Peyer's patch (tissue), 4 donors: ENCODE results near the gene HAUS5. TPM values are rescaled to one million over a fixed set of nuclear protein-coding genes. Genes with fewer than 3 reads are reported as not detected.

Source experiments
- DNase-seq, 3 donors: peaks; one replicate each; pipeline ENCODE4 v3.0.0-alpha.2; 2017 to 2019
- H3K27ac ChIP-seq, 4 donors: fragments of 200-600 bp; sonication (generic); one replicate each; pipeline ENCODE4 v1.5.1; 2016 to 2019
- H3K27me3 ChIP-seq, 2 donors: fragments of 200-600 bp; sonication (generic); one replicate each; pipeline ENCODE4 v1.5.1; 2019
- H3K36me3 ChIP-seq, 3 donors: fragments of 200-600 bp; sonication (generic); one replicate each; pipeline ENCODE4 v1.5.1; 2016 to 2019
- H3K4me1 ChIP-seq, 4 donors: fragments of 200-600 bp; sonication (generic); one replicate each; pipeline ENCODE4 v1.5.1; 2016 to 2019
- H3K4me3 ChIP-seq, 4 donors: fragments of 200-600 bp; sonication (generic); 1 replicate in 3 of 4; 2 replicates in 1 of 4; pipeline ENCODE4 v1.5.1; 2016 to 2019; ENCODE audit warnings: mild to moderate bottlenecking in 1 of 4
- H3K9me3 ChIP-seq, 4 donors: fragments of 200-600 bp; sonication (generic); one replicate each; pipeline ENCODE4 v1.5.1; 2016 to 2019; ENCODE audit warnings: mild to moderate bottlenecking in 1 of 4
- POLR2A ChIP-seq, 2 donors: fragments of 450-650 bp; IDR thresholded peaks; one replicate each; pipeline ENCODE4 v1.5.1; 2017; ENCODE audit warnings: antibody characterized with exemption in 2 of 2, mild to moderate bottlenecking in 2 of 2, moderate library complexity in 2 of 2
- total RNA-seq, 4 donors: library from RNA; depleted of rRNA; stranded (reverse); fragments of >200 nt; gene quantifications; one replicate each; pipeline ENCODE4 v1.1.0, GENCODE V29; 2016
- TF ChIP-seq, protein P1 (sequence below), 6 experiments: fragments of 450-650 bp in 4 of 6; fragments of 200-600 bp in 2 of 6; sonication (generic) in 1 of 6; IDR thresholded peaks; one replicate each; pipeline ENCODE4 v1.5.1; 2017 to 2019; ENCODE audit warnings: antibody characterized with exemption in 6 of 6, mild to moderate bottlenecking in 3 of 6, moderate library complexity in 1 of 6

Gene HAUS5
- total RNA-seq, 4 donors from 2014 or later, result 2.8 to 42.9 (median 8.3) TPM

GRCh38 chr19:35612224-35612558, 344 bp upstream of the HAUS5 start:
- Histone ChIP-seq H3K9me3 (peaks cover 0 to 8% (median 0%) of the 10 kb centered on the region in 4 donors), H3K36me3 (no peaks in the 10 kb centered on the region), H3K27ac (peak overlapping the region in 3 of 4 donors; percentile 66 to 83 (median 77)), H3K27me3 (no peaks in the 10 kb centered on the region), H3K4me1 (peaks cover 2 to 12% (median 7%) of the 10 kb centered on the region in 4 donors), H3K4me3 (peak overlapping the region; percentile 63 to 85 (median 75))
- no peak for TF ChIP-seq POLR2A (IDR thresholded peaks at IDR 0.05)
- TF ChIP-seq, protein P1, sequence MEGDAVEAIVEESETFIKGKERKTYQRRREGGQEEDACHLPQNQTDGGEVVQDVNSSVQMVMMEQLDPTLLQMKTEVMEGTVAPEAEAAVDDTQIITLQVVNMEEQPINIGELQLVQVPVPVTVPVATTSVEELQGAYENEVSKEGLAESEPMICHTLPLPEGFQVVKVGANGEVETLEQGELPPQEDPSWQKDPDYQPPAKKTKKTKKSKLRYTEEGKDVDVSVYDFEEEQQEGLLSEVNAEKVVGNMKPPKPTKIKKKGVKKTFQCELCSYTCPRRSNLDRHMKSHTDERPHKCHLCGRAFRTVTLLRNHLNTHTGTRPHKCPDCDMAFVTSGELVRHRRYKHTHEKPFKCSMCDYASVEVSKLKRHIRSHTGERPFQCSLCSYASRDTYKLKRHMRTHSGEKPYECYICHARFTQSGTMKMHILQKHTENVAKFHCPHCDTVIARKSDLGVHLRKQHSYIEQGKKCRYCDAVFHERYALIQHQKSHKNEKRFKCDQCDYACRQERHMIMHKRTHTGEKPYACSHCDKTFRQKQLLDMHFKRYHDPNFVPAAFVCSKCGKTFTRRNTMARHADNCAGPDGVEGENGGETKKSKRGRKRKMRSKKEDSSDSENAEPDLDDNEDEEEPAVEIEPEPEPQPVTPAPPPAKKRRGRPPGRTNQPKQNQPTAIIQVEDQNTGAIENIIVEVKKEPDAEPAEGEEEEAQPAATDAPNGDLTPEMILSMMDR (IDR thresholded peaks at IDR 0.05), result no peak
- DNase-seq, result no peak

DNA sequence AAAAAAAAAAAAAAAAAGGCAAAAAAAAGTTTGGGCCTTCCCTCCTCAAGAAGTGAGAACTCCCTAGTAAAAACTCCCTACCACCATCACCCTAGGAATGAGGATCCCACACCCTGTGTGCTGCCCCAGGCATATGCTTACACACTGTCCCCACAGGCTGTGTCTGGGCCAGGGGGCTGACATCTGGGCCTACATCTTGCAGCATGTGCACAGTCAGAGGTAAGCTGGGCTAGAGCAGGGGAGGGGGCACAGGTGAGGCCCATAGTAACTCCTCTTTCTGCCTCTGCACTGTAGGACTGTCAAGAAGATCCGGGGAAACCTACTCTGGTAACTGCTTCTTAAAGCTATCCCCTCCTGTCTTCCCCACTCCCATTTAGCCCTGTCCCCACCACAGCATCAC, 1.0 kb downstream of the HAUS5 start:
- DNase-seq, result no peak
- Histone ChIP-seq H3K27ac (no peak overlapping the region), H3K27me3 (no peaks in the 10 kb centered on the region), H3K36me3 (no peaks in the 10 kb centered on the region), H3K4me3 (no peak overlapping the region), H3K4me1 (peaks cover 2 to 12% (median 7%) of the 10 kb centered on the region in 4 donors), H3K9me3 (no peaks in the 10 kb centered on the region)
- TF ChIP-seq, protein P1 (IDR thresholded peaks at IDR 0.05), result no peak
- no peak for TF ChIP-seq POLR2A (IDR thresholded peaks at IDR 0.05)

GRCh38 chr19:35615036-35615435, 2.5 kb downstream of the HAUS5 start:
- H3K27ac ChIP-seq, result no peak overlapping the region
- H3K36me3 ChIP-seq, result no peaks in the 10 kb centered on the region
- H3K9me3 ChIP-seq, result no peaks in the 10 kb centered on the region
- no peak overlapping the region for H3K4me3 ChIP-seq
- no peaks in the 10 kb centered on the region for H3K27me3 ChIP-seq
- TF ChIP-seq POLR2A (IDR thresholded peaks at IDR 0.05), result no peak
- TF ChIP-seq, protein P1 (IDR thresholded peaks at IDR 0.05), result no peak
- no peak for DNase-seq
- peaks cover 2 to 12% (median 7%) of the 10 kb centered on the region in 4 donors for H3K4me1 ChIP-seq

- Histone ChIP-seq H3K4me3 (no peak overlapping the region), H3K36me3 (no peaks in the 10 kb centered on the region), H3K4me1 (no peaks in the 10 kb centered on the region), H3K27ac (no peak overlapping the region), H3K9me3 (no peaks in the 10 kb centered on the region), H3K27me3 (no peaks in the 10 kb centered on the region)
- no peak for DNase-seq
- TF ChIP-seq, protein P1 (IDR thresholded peaks at IDR 0.05), result no peak
- no peak for TF ChIP-seq POLR2A (IDR thresholded peaks at IDR 0.05)
These were observed 6.3 kb downstream of the HAUS5 start for GRCh38 chr19:35618857-35619256.

DNA sequence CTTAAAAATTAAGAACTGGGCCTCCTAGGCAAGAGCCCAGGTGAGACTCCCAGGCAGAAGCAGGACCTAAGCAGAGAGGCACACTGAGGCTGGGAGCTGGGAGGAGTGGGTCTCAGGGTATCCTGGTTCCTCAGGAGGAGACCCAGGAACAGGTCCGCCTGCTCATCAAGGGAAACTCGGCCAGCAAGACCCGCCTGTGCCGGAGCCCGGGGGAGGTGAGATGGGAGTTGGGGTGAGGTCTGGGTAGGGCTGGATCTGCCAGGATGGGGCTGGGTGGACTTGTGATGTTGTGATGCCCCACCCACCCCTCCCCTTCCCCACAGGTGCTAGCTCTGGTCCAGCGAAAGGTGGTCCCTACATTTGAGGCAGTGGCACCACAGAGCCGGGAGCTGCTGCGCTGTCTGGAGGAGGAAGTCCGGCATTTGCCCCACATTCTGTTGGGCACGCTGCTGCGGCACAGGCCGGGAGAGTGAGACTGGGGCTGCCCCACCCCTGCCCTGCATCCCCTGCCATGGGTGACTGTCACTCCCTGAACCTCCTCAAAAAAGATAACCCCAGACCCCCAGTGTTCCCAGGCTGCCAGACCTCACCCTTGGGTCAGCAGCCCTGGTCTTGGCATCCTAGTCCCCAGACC, 6.9 kb downstream of the HAUS5 start:
- H3K27ac ChIP-seq, result no peak overlapping the region
- no peaks in the 10 kb centered on the region for H3K4me1 ChIP-seq
- no peaks in the 10 kb centered on the region for H3K9me3 ChIP-seq
- H3K27me3 ChIP-seq, result no peaks in the 10 kb centered on the region
- H3K36me3 ChIP-seq, result no peaks in the 10 kb centered on the region
- no peak for DNase-seq
- TF ChIP-seq, protein P1 (IDR thresholded peaks at IDR 0.05), result no peak
- TF ChIP-seq POLR2A (IDR thresholded peaks at IDR 0.05), result no peak
- no peak overlapping the region for H3K4me3 ChIP-seq

- TF ChIP-seq, protein P1 (IDR thresholded peaks at IDR 0.05), result no peak
- TF ChIP-seq POLR2A (IDR thresholded peaks at IDR 0.05), result no peak
- no peak for DNase-seq
- no peaks in the 10 kb centered on the region for H3K36me3 ChIP-seq
- no peak overlapping the region for H3K27ac ChIP-seq
- no peak overlapping the region for H3K4me3 ChIP-seq
- H3K9me3 ChIP-seq, result no peaks in the 10 kb centered on the region
- H3K27me3 ChIP-seq, result no peaks in the 10 kb centered on the region
- no peaks in the 10 kb centered on the region for H3K4me1 ChIP-seq
These were observed 7.5 kb downstream of the HAUS5 start for GRCh38 chr19:35620001-35620400.
